Trophoblast cell (in vitro differentiated cells and primary cell): Measurements from ENCODE around the gene NFYC.
"Not testable (repeated sequence)": the region's sequence is repeated elsewhere in the genome, so short reads cannot be mapped to it uniquely, and the experiment has no call there.

Source experiments
- DNase-seq, 2 donors: peaks; one replicate each; pipeline ENCODE4 v3.0.0-alpha.2; 2016
- H2AFZ ChIP-seq: 2 replicates; pipeline ENCODE4 v1.6.1; 2013; ENCODE audit warnings: low read length, moderate library complexity, mild to moderate bottlenecking; ENCODE audit not compliant: insufficient read depth, poor library complexity
- H2AK5ac ChIP-seq: 2 replicates; pipeline ENCODE4 v1.6.1; 2013; ENCODE audit warnings: mild to moderate bottlenecking, low read length
- H2BK120ac ChIP-seq: 2 replicates; pipeline ENCODE4 v1.6.1; 2013; ENCODE audit warnings: low read length, mild to moderate bottlenecking, moderate library complexity; ENCODE audit not compliant: insufficient read depth, poor library complexity
- H2BK12ac ChIP-seq: 2 replicates; pipeline ENCODE4 v1.6.1; 2013; ENCODE audit warnings: mild to moderate bottlenecking, low read length, moderate library complexity
- H2BK5ac ChIP-seq: 2 replicates; pipeline ENCODE4 v1.6.1; 2013; ENCODE audit warnings: low read length, low read depth, moderate library complexity, mild to moderate bottlenecking; ENCODE audit not compliant: poor library complexity
- H3K14ac ChIP-seq: 2 replicates; pipeline ENCODE4 v1.6.1; 2013; ENCODE audit warnings: mild to moderate bottlenecking, low read length
- H3K18ac ChIP-seq: 2 replicates; pipeline ENCODE4 v1.6.1; 2013; ENCODE audit warnings: mild to moderate bottlenecking, low read length
- H3K23ac ChIP-seq: 2 replicates; pipeline ENCODE4 v1.6.1; 2013; ENCODE audit warnings: low read length
- H3K27ac ChIP-seq: 2 replicates; pipeline ENCODE4 v1.5.1; 2013; ENCODE audit warnings: low read depth, mild to moderate bottlenecking, inconsistent platforms, low read length, moderate library complexity
- H3K27me3 ChIP-seq: 2 replicates; pipeline ENCODE4 v1.6.1; 2013; ENCODE audit warnings: inconsistent platforms, mild to moderate bottlenecking, low read length, moderate library complexity; ENCODE audit not compliant: insufficient read depth
- H3K36me3 ChIP-seq, 2 experiments: 1 replicate in 1 of 2; 2 replicates in 1 of 2; pipeline ENCODE4 v1.6.1; 2013; ENCODE audit warnings: low read length in 2 of 2, mild to moderate bottlenecking in 2 of 2, moderate library complexity in 1 of 2; ENCODE audit not compliant: insufficient read depth in 2 of 2, control insufficient read depth in 1 of 2
- H3K4ac ChIP-seq: 2 replicates; pipeline ENCODE4 v1.6.1; 2013; ENCODE audit warnings: low read depth, mild to moderate bottlenecking, low read length, moderate library complexity
- H3K4me1 ChIP-seq, 2 experiments: 1 replicate in 1 of 2; 2 replicates in 1 of 2; pipeline ENCODE4 v1.6.1; 2013; ENCODE audit warnings: low read length in 2 of 2, mild to moderate bottlenecking in 2 of 2, moderate library complexity in 1 of 2; ENCODE audit not compliant: insufficient read depth in 2 of 2, control insufficient read depth in 1 of 2
- H3K4me2 ChIP-seq: 2 replicates; pipeline ENCODE4 v1.6.1; 2013; ENCODE audit warnings: inconsistent platforms, mild to moderate bottlenecking, low read length, moderate library complexity
- H3K4me3 ChIP-seq: 2 replicates; pipeline ENCODE4 v1.5.1; 2013; ENCODE audit warnings: mild to moderate bottlenecking, low read depth, low read length, inconsistent platforms
- H3K79me1 ChIP-seq: one replicate; pipeline ENCODE4 v1.6.1; 2013; ENCODE audit warnings: low read length
- H3K79me2 ChIP-seq: 2 replicates; pipeline ENCODE4 v1.6.1; 2013; ENCODE audit warnings: low read length, mild to moderate bottlenecking; ENCODE audit not compliant: control insufficient read depth, insufficient read depth, poor library complexity
- H3K9ac ChIP-seq: 2 replicates; pipeline ENCODE4 v1.6.1; 2013; ENCODE audit warnings: mild to moderate bottlenecking, low read length
- H3K9me3 ChIP-seq: 2 replicates; pipeline ENCODE4 v1.6.1; 2013; ENCODE audit warnings: low read depth, mild to moderate bottlenecking, control low read depth, inconsistent platforms, low read length; ENCODE audit not compliant: insufficient read depth
- H4K12ac ChIP-seq: 2 replicates; pipeline ENCODE4 v1.6.1; 2013; ENCODE audit warnings: low read depth, mild to moderate bottlenecking, low read length, moderate library complexity
- H4K8ac ChIP-seq: 2 replicates; pipeline ENCODE4 v1.6.1; 2013; ENCODE audit warnings: low read depth, mild to moderate bottlenecking, low read length, moderate library complexity
- H4K91ac ChIP-seq: one replicate; pipeline ENCODE4 v1.6.1; 2013; ENCODE audit warnings: low read depth, mild to moderate bottlenecking, low read length, moderate library complexity
- WGBS: extraction: QIAGEN DNeasy Blood & Tissue Kit; methylation state at CpG from one replicate; pipeline ENCODE4 v1.1.7; 2013; ENCODE audit warnings: missing lambda C conversion rate; ENCODE audit not compliant: insufficient read length, insufficient coverage; ENCODE audit errors: extremely low coverage; 5-methylcytosine and 5-hydroxymethylcytosine counted together

Gene NFYC

GRCh38 chr1:40701684-40702083 is 10.2 kb downstream of the NFYC start:
- no peak overlapping the region for H2BK5ac ChIP-seq
- H3K4ac ChIP-seq, result peak overlapping the region; percentile 55
- no peak overlapping the region for H3K4me2 ChIP-seq
- H4K8ac ChIP-seq, result no peak overlapping the region
- no peak overlapping the region for H4K12ac ChIP-seq
- H4K91ac ChIP-seq, result no peak overlapping the region
- no peaks in the 10 kb centered on the region for H3K4me1 ChIP-seq
- H3K79me2 ChIP-seq, result no peaks in the 10 kb centered on the region
- no peak overlapping the region for H2BK120ac ChIP-seq
- H2AFZ ChIP-seq, result no peak overlapping the region
- H3K23ac ChIP-seq, result no peak overlapping the region
- H3K9ac ChIP-seq, result no peak overlapping the region
- no peak for DNase-seq
- no peak overlapping the region for H3K14ac ChIP-seq
- H3K27ac ChIP-seq, result no peak overlapping the region
- H3K79me1 ChIP-seq, result no peaks in the 10 kb centered on the region
- H3K9me3 ChIP-seq, result no peaks in the 10 kb centered on the region
- no peak overlapping the region for H3K4me3 ChIP-seq
- H2AK5ac ChIP-seq, result no peak overlapping the region
- no CpG with 5 or more reads among the region's 3 CpGs for WGBS
- H3K27me3 ChIP-seq, result no peaks in the 10 kb centered on the region
- H3K18ac ChIP-seq, result no peak overlapping the region
- H2BK12ac ChIP-seq, result no peak overlapping the region
- H3K36me3 ChIP-seq, result no peaks in the 10 kb centered on the region

GRCh38 chr1:40702810-40703209 is 11.3 kb downstream of the NFYC start:
- H2AFZ ChIP-seq, H3K9ac ChIP-seq, H2BK120ac ChIP-seq, H3K18ac ChIP-seq, H3K4me2 ChIP-seq, H3K23ac ChIP-seq, DNase-seq, H4K91ac ChIP-seq, H3K27me3 ChIP-seq, H3K4me1 ChIP-seq, H3K9me3 ChIP-seq, H2BK5ac ChIP-seq, H3K27ac ChIP-seq, H3K14ac ChIP-seq, H3K4ac ChIP-seq, H3K4me3 ChIP-seq, H3K79me2 ChIP-seq, H2BK12ac ChIP-seq, H3K79me1 ChIP-seq, H4K12ac ChIP-seq, H4K8ac ChIP-seq, H3K36me3 ChIP-seq, H2AK5ac ChIP-seq: not testable (repeated sequence)
- no CpG with 5 or more reads among the region's 9 CpGs for WGBS

- Histone ChIP-seq H3K36me3 (no peaks in the 10 kb centered on the region), H3K27ac (no peak overlapping the region), H4K12ac (no peak overlapping the region), H2AFZ (no peak overlapping the region), H3K4me1 (no peaks in the 10 kb centered on the region), H3K4me3 (no peak overlapping the region), H3K9ac (no peak overlapping the region), H3K14ac (no peak overlapping the region), H3K4me2 (no peak overlapping the region), H3K79me1 (no peaks in the 10 kb centered on the region), H4K8ac (no peak overlapping the region), H3K23ac (no peak overlapping the region), H3K4ac (no peak overlapping the region), H3K27me3 (no peaks in the 10 kb centered on the region), H3K18ac (no peak overlapping the region), H2AK5ac (no peak overlapping the region), H2BK12ac (no peak overlapping the region), H2BK5ac (no peak overlapping the region), H3K79me2 (no peaks in the 10 kb centered on the region), H3K9me3 (no peaks in the 10 kb centered on the region), H4K91ac (no peak overlapping the region), H2BK120ac (no peak overlapping the region)
- no CpG with 5 or more reads among the region's 3 CpGs for WGBS
- no peak for DNase-seq
Observed at GRCh38 chr1:40703316-40703715, 11.8 kb downstream of the NFYC start.

GRCh38 chr1:40704817-40705733 is 13.6 kb downstream of the NFYC start:
- H3K4me2 ChIP-seq, result no peak overlapping the region
- WGBS, result no CpG with 5 or more reads among the region's 3 CpGs
- H3K79me1 ChIP-seq, result peaks cover 7% of the 10 kb centered on the region
- no peak overlapping the region for H2AK5ac ChIP-seq
- no peak overlapping the region for H3K18ac ChIP-seq
- no peaks in the 10 kb centered on the region for H3K36me3 ChIP-seq
- no peaks in the 10 kb centered on the region for H3K9me3 ChIP-seq
- H3K27ac ChIP-seq, result no peak overlapping the region
- H2BK120ac ChIP-seq, result no peak overlapping the region
- H3K23ac ChIP-seq, result no peak overlapping the region
- H2BK5ac ChIP-seq, result no peak overlapping the region
- no peak overlapping the region for H4K8ac ChIP-seq
- no peak overlapping the region for H3K4ac ChIP-seq
- H3K4me1 ChIP-seq, result peaks cover 0 to 2% of the 10 kb centered on the region in 2 experiments
- H4K12ac ChIP-seq, result no peak overlapping the region
- no peaks in the 10 kb centered on the region for H3K27me3 ChIP-seq
- H3K9ac ChIP-seq, result no peak overlapping the region
- no peak overlapping the region for H3K14ac ChIP-seq
- no peak overlapping the region for H2BK12ac ChIP-seq
- H3K4me3 ChIP-seq, result no peak overlapping the region
- H3K79me2 ChIP-seq, result peaks cover 2% of the 10 kb centered on the region
- no peak for DNase-seq
- no peak overlapping the region for H2AFZ ChIP-seq
- no peak overlapping the region for H4K91ac ChIP-seq
